Heart left ventricle (tissue), 16 donors: ENCODE measurements around the gene SMARCA2. TPM values are rescaled to one million over a fixed set of nuclear protein-coding genes. Genes with fewer than 3 reads are reported as not detected.

Experiments used
- ATAC-seq, 4 donors: fragments of 200-7000 bp; cut with Tn5 transposase; one replicate each; pipeline ENCODE4 v1.9.1; 2020 to 2022; ENCODE audit warnings: moderate library complexity in 4 of 4, mild to moderate bottlenecking in 3 of 4, moderate number of reproducible peaks in 1 of 4
- DNase-seq, 5 donors: peaks; one replicate each; pipeline ENCODE4 v3.0.0-alpha.2; 2020
- H3K27ac ChIP-seq, 12 donors: fragments of 200-600 bp; sonication (generic) in 4 of 12; one replicate each; pipeline versions ENCODE4 v1.5.0 to v1.8.0; 2016 to 2022; ENCODE audit warnings: mild to moderate bottlenecking in 2 of 12
- H3K27me3 ChIP-seq, 9 donors: fragments of 200-600 bp; sonication (generic) in 2 of 9; one replicate each; pipeline versions ENCODE4 v1.5.1 to v1.8.0; 2016 to 2022; ENCODE audit warnings: mild to moderate bottlenecking in 3 of 9
- H3K36me3 ChIP-seq, 9 donors: fragments of 200-600 bp; sonication (generic) in 2 of 9; one replicate each; pipeline versions ENCODE4 v1.5.0 to v1.8.0; 2018 to 2022; ENCODE audit warnings: mild to moderate bottlenecking in 2 of 9
- H3K4me1 ChIP-seq, 12 donors: fragments of 200-600 bp; sonication (generic) in 4 of 12; one replicate each; pipeline versions ENCODE4 v1.5.0 to v1.8.0; 2016 to 2022; ENCODE audit warnings: mild to moderate bottlenecking in 3 of 12
- H3K4me3 ChIP-seq, 12 donors: fragments of 200-600 bp; sonication (generic) in 4 of 12; one replicate each; pipeline versions ENCODE4 v1.5.0 to v1.8.0; 2017 to 2022; ENCODE audit warnings: mild to moderate bottlenecking in 9 of 12, moderate library complexity in 4 of 12
- H3K9me3 ChIP-seq, 12 donors: fragments of 200-600 bp; sonication (generic) in 4 of 12; one replicate each; pipeline versions ENCODE4 v1.5.0 to v1.8.0; 2016 to 2022; ENCODE audit warnings: mild to moderate bottlenecking in 1 of 12
- CTCF ChIP-seq, 12 donors: fragments of 200-600 bp; sonication (generic) in 4 of 12; IDR thresholded peaks; one replicate each; pipeline versions ENCODE4 v1.5.0 to v1.8.0; 2018 to 2022; ENCODE audit warnings: antibody characterized with exemption in 12 of 12, mild to moderate bottlenecking in 5 of 12
- POLR2A ChIP-seq, 2 donors: fragments of 450-650 bp; IDR thresholded peaks; one replicate each; pipeline ENCODE4 v1.6.1; 2017; ENCODE audit warnings: antibody characterized with exemption in 2 of 2, mild to moderate bottlenecking in 2 of 2, moderate library complexity in 2 of 2
- whole genome bisulfite sequencing, 4 donors: extraction: QIAGEN DNeasy Blood & Tissue Kit in 2 of 4; methylation state at CpG; one replicate each; pipeline versions ENCODE4 v1.1.5 to v1.1.7; 2013 to 2018; 5-methylcytosine and 5-hydroxymethylcytosine counted together
- intact Hi-C, 10 donors: fragments of 100-400 bp; cut with DNase I; formaldehyde crosslinking; loops; one replicate each; pipeline versions ENCODE4 v1.11.1 to v1.14.2; 2022
- polyA plus RNA-seq, 2 donors: library from polyadenylated mRNA; stranded (reverse); fragments of 200-250 nt; gene quantifications; one replicate each; pipeline ENCODE4 v1.2.3, GENCODE V29; 2013
- total RNA-seq, 9 donors: library from RNA; depleted of rRNA in 2 of 9; stranded (reverse); fragments of >200 nt in 2 of 9; fragmentation: NEBNext Ultra II Directional in 3 of 9; extraction: Animal tissue kit (Norgen Biotek cat#: 25700) in 3 of 9; gene quantifications; one replicate each; pipeline versions ENCODE4 v1.1.0 to v1.2.4, GENCODE V29; 2016 to 2023
- donor health status: ischemic (EF 13 %, LVEDD 7.1; RV severe dilation, severe dysfunction).
- donor health status: healthy with polysubstance abuse.
- donor health status: DM: no; HTN: yes; CAD: no.
- donor health status: DM: no; HTN: no; CAD: no.
- donor health status: ischemic (EF 25% LVEDD 6.9; RV normal size, moderate dysfunction).
- donor health status: ischemic (EF 25% LVEDD 5.7; RV mildly dilated, moderate dysfunction).
- donor health status: healthy.
- donor health status: DM: yes; HTN: yes; CAD: no.
- donor health status: ischemic (EF 35%, LVEDD 5.7; RV mildly dilated, moderate dysfunction).
- donor health status: nonischemic (EF 11% LVEDD 7.7; RV severe dilation, severe dysfunction).
- donor health status: DM: yes; HTN: yes; CAD: no.
- donor health status: PGD.
- donor health status: ischemic (EF 29% LVEDD 5.4; RV normal size, mild dysfunction).
- donor health status: nonischemic (EF 23%, LVEDD 6.1; RV moderate dilation, normal function).

The SMARCA2 gene
- total and polyA plus RNA-seq, 11 donors, result 29.3 to 149 (median 103) TPM

GRCh38 chr9:2107906-2108451, 92.8 kb downstream of the SMARCA2 start:
- no peak overlapping the region for H3K4me3 ChIP-seq
- peak in 1 of 4 donors; percentile 32 for ATAC-seq
- WGBS, 4 donors, result 80 to 87% (median 82%) methylated on average over 5 of the region's 5 CpGs
- H3K9me3 ChIP-seq, result no peaks in the 10 kb centered on the region
- TF ChIP-seq CTCF (IDR thresholded peaks at IDR 0.05), result no peak
- TF ChIP-seq POLR2A (IDR thresholded peaks at IDR 0.05), result no peak
- DNase-seq, result no peak
- intact Hi-C loops, result loop anchor here in 2 of 10 donors (5.0 to 10.0 kb wide), 2 partner anchors 36 to 57 kb away; no protein-coding TSS in a partner anchor
- H3K27me3 ChIP-seq, result no peaks in the 10 kb centered on the region
- H3K4me1 ChIP-seq, result no peaks in the 10 kb centered on the region
- peaks cover 0 to 100% (median 89%) of the 10 kb centered on the region in 9 donors for H3K36me3 ChIP-seq
- H3K27ac ChIP-seq, result no peak overlapping the region

DNA sequence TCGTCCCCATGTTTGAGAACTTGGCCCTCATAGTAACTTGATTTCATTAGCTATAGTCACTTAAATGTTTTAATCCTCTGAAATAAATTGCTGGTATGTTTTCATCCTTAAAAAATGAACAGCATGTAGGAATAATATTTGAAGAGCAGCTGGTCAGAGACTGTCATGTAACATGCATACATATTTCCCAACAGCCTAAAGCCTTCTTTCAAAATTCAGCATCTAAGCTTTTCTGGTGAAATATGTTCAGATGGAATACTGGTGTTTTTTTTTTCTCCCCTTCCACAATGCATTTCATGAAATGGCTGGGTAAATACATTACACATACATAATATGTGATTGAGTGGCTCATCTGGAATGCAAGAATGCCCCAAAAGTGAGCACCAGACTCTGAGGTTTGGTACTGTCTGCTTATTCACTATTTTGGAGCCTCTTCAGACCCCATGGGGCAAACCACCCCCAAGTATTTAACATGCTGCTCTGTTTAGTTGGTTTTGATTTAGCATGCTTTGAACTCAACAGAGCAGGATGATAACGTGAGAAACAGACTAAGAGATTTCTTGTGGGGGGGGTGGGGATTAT, 94.0 kb downstream of the SMARCA2 start:
- ATAC-seq (no peak), DNase-seq (no peak)
- Histone ChIP-seq H3K27me3 (no peaks in the 10 kb centered on the region), H3K4me1 (no peaks in the 10 kb centered on the region), H3K27ac (no peak overlapping the region), H3K4me3 (no peak overlapping the region), H3K9me3 (no peaks in the 10 kb centered on the region), H3K36me3 (peaks cover 0 to 100% (median 90%) of the 10 kb centered on the region in 9 donors)
- WGBS, 4 donors, result 57 to 69% (median 62%) methylated on average over 2 of the region's 2 CpGs
- intact Hi-C loops, result loop anchor here in 2 of 10 donors (5.0 to 10.0 kb wide), 2 partner anchors 37 to 56 kb away; no protein-coding TSS in a partner anchor
- TF ChIP-seq POLR2A (IDR thresholded peaks at IDR 0.05) (no peak), CTCF (IDR thresholded peaks at IDR 0.05) (no peak)

DNA sequence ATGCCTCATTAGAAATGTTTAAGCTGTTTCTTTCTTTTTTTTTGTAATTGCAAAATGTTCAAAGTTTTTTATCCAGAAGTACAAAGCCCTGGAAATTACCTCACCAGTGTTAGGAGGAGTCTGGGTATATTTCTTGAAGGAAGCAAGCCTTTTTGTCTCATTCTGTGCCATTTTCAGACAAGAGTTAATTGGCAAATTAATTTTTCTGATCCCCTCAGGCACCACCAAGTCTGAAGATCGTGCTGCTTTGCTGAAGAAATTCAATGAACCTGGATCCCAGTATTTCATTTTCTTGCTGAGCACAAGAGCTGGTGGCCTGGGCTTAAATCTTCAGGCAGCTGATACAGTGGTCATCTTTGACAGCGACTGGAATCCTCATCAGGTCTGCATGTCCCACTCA, 94.9 kb downstream of the SMARCA2 start:
- Histone ChIP-seq H3K4me3 (no peak overlapping the region), H3K27me3 (no peaks in the 10 kb centered on the region), H3K27ac (no peak overlapping the region), H3K4me1 (no peaks in the 10 kb centered on the region), H3K36me3 (peaks cover 0 to 100% (median 90%) of the 10 kb centered on the region in 9 donors), H3K9me3 (no peaks in the 10 kb centered on the region)
- 91 to 100% (median 95%) methylated on average over 2 of the region's 2 CpGs for WGBS, 4 donors
- intact Hi-C loops, result no loop called here
- ATAC-seq (no peak), DNase-seq (no peak)
- no peak for TF ChIP-seq POLR2A (IDR thresholded peaks at IDR 0.05)
- TF ChIP-seq CTCF (IDR thresholded peaks at IDR 0.05), result no peak

- intact Hi-C loops, result no loop called here
- WGBS, 4 donors, result 77 to 89% (median 87%) methylated on average over 3 of the region's 3 CpGs
- ATAC-seq (no peak), DNase-seq (no peak)
- H3K9me3 ChIP-seq, result no peaks in the 10 kb centered on the region
- H3K4me3 ChIP-seq, result no peak overlapping the region
- H3K27me3 ChIP-seq, result no peaks in the 10 kb centered on the region
- no peak overlapping the region for H3K27ac ChIP-seq
- TF ChIP-seq CTCF (IDR thresholded peaks at IDR 0.05), result peak in 11 of 12 donors; percentile 10 to 44 (median 28)
- no peak for TF ChIP-seq POLR2A (IDR thresholded peaks at IDR 0.05)
- H3K36me3 ChIP-seq, result peaks cover 0 to 100% (median 96%) of the 10 kb centered on the region in 9 donors
- H3K4me1 ChIP-seq, result peaks cover 0 to 13% (median 3%) of the 10 kb centered on the region in 12 donors
These were observed 100.9 kb downstream of the SMARCA2 start for GRCh38 chr9:2116073-2116472.
